Spleen (tissue), 11 donors: Measurements from ENCODE around the gene TNFSF12. TPM values are rescaled to one million over a fixed set of nuclear protein-coding genes. Genes with fewer than 3 reads are reported as not detected.

Experiments
- DNase-seq: peaks from one replicate; pipeline ENCODE4 v3.0.0-alpha.2; 2020
- H3K27ac ChIP-seq, 8 donors: fragments of 200-600 bp; sonication (generic) in 7 of 8; 1 replicate in 4 of 8; 2 replicates in 4 of 8; pipeline versions ENCODE4 v1.5.0 to v1.8.0; 2016 to 2021; ENCODE audit warnings: inconsistent platforms in 4 of 8, mild to moderate bottlenecking in 4 of 8, moderate library complexity in 1 of 8
- H3K27me3 ChIP-seq, 7 donors: fragments of 200-600 bp; sonication (generic) in 6 of 7; replicated peaks in 1 of 7; 1 replicate in 4 of 7; 2 replicates in 3 of 7; pipeline versions ENCODE4 v1.5.0 to v1.8.0; 2016 to 2021; ENCODE audit warnings: inconsistent platforms in 3 of 7, mild to moderate bottlenecking in 1 of 7
- H3K36me3 ChIP-seq, 6 donors: fragments of 200-600 bp; sonication (generic) in 5 of 6; 1 replicate in 4 of 6; 2 replicates in 2 of 6; pipeline versions ENCODE4 v1.5.0 to v1.8.0; 2016 to 2021; ENCODE audit warnings: inconsistent platforms in 2 of 6
- H3K4me1 ChIP-seq, 6 donors: fragments of 200-600 bp; sonication (generic) in 5 of 6; 1 replicate in 3 of 6; 2 replicates in 3 of 6; pipeline versions ENCODE4 v1.5.0 to v1.8.0; 2016 to 2021; ENCODE audit warnings: inconsistent platforms in 3 of 6
- H3K4me3 ChIP-seq, 8 donors: fragments of 200-600 bp; sonication (generic) in 7 of 8; 1 replicate in 4 of 8; 2 replicates in 4 of 8; pipeline versions ENCODE4 v1.5.0 to v1.8.0; 2016 to 2021; ENCODE audit warnings: inconsistent platforms in 4 of 8, mild to moderate bottlenecking in 4 of 8, moderate library complexity in 2 of 8
- H3K9me3 ChIP-seq, 8 donors: fragments of 200-600 bp; sonication (generic) in 7 of 8; 1 replicate in 4 of 8; 2 replicates in 4 of 8; pipeline versions ENCODE4 v1.5.0 to v1.8.0; 2016 to 2021; ENCODE audit warnings: inconsistent platforms in 4 of 8
- CTCF ChIP-seq, 11 experiments: fragments of 200-600 bp in 7 of 11; fragments of 450-650 bp in 4 of 11; sonication (generic) in 4 of 11; IDR thresholded peaks in 8 of 11; conservative IDR thresholded peaks in 3 of 11; 1 replicate in 7 of 11; 2 replicates in 4 of 11; pipeline versions ENCODE4 v1.4.0 to v1.8.0; 2016 to 2021; ENCODE audit warnings: antibody characterized with exemption in 11 of 11, inconsistent platforms in 4 of 11, mild to moderate bottlenecking in 1 of 11
- POLR2A ChIP-seq, 3 donors: fragments of 450-650 bp; IDR thresholded peaks; one replicate each; pipeline ENCODE4 v1.5.1; 2017; ENCODE audit warnings: antibody characterized with exemption in 3 of 3, mild to moderate bottlenecking in 1 of 3
- POLR2AphosphoS5 ChIP-seq, 3 donors: sonication (generic); formaldehyde crosslinking; IDR thresholded peaks; one replicate each; pipeline ENCODE4 v1.5.1; 2017; ENCODE audit warnings: antibody characterized with exemption in 3 of 3
- whole genome bisulfite sequencing, 5 donors: extraction: QIAGEN DNeasy Blood & Tissue Kit in 3 of 5; methylation state at CpG; one replicate each; pipeline versions ENCODE4 v1.1.5 to v1.1.7; 2013 to 2018; 5-methylcytosine and 5-hydroxymethylcytosine counted together
- intact Hi-C: fragments of 100-400 bp; cut with DNase I; formaldehyde crosslinking; loops from one replicate; pipeline ENCODE4 v1.15.0; 2023; ENCODE audit warnings: low total_unique reads
- polyA plus RNA-seq, 3 donors: library from polyadenylated mRNA; stranded (reverse); fragments of 200-250 nt; gene quantifications; one replicate each; pipeline ENCODE4 v1.2.1, GENCODE V29; 2013
- total RNA-seq, 7 donors: library from RNA; depleted of rRNA in 3 of 7; stranded (reverse); fragments of >200 nt in 3 of 7; fragmentation: NEBNext Ultra II Directional in 4 of 7; extraction: Animal tissue kit (Norgen Biotek cat#: 25700) in 4 of 7; gene quantifications; one replicate each; pipeline versions ENCODE4 v1.1.0 to v1.2.1, GENCODE V29; 2016 to 2021
- donor health status: healthy with polysubstance abuse.
- donor health status: DM: no; HTN: no; CAD: no; lungs with moderate emphysema.
- donor health status: DM: no; HTN: no; CAD: no.
- donor health status: Bipolar disorder and iron deficiency.
- donor health status: healthy.
- donor health status: DM: no; HTN: no; CAD: no.
- donor health status: DM: yes; HTN: yes; CAD: no.

Gene TNFSF12
- total and polyA plus RNA-seq, 10 donors, result 37.4 to 65.0 (median 55.3) TPM

DNA sequence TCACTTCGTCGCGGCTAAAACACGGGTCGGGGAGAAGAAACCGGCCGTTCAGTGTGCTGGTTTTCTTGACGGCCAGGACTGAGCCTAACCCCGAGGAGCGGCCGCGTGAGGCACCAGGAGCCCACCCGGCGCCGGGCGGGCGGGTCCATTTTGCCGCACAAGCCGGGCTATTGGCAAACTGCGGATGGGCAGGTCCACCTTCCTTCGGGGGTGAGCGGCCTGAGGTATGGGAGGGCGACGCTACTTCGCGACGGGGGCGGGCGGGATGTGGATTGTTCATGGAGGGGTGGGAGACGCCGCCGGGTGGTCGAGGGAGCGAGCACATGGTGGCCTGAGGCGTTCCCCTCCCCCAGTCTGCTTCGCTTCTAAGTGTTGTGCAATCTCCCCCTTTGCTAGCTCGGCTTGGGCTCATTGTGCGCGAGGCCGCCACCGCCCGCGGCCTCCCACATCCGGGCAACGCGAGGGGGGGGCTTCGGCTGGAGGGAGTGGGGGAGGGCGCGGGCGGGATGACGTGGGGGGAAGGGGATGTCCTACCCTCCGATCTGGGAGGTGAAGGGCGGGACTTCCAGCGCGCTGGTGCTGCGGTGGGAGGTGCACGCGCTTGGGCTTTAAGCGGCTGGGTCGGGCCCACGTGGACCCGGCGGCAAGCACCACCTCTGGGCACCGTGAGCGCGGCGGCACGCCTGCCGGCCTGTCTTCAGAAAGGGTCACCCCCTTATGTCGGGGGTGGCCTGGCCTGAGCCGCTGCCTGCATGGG lies 24.6 kb downstream of the TNFSF12 start:
- DNase-seq, result peak; percentile 97
- Histone ChIP-seq H3K4me1 (peaks cover 22 to 65% (median 60%) of the 10 kb centered on the region in 6 donors), H3K36me3 (peaks cover 15 to 78% (median 64%) of the 10 kb centered on the region in 6 donors), H3K27ac (peak overlapping the region; percentile 98 to 100 (median 99)), H3K27me3 (no peaks in the 10 kb centered on the region), H3K4me3 (peak overlapping the region; percentile 91 to 100 (median 98)), H3K9me3 (no peaks in the 10 kb centered on the region)
- intact Hi-C loops, result loop anchor here (10.0 kb wide), 1 partner anchor 229 kb away; no protein-coding TSS in a partner anchor
- TF ChIP-seq CTCF (IDR thresholded peaks at IDR 0.05 in 8 of 11, conservative IDR thresholded peaks at IDR 0.05 in 3 of 11), result peak in 1 of 11 experiments; percentile 27
- TF ChIP-seq POLR2AphosphoS5 (IDR thresholded peaks at IDR 0.05), result peak; percentile 91 to 95 (median 93)
- peak in 1 of 3 donors; percentile 49 for TF ChIP-seq POLR2A (IDR thresholded peaks at IDR 0.05)
- WGBS, 5 donors, result 0 to 1% (median 1%) methylated on average over 45 to 71 of the region's 71 CpGs

DNA sequence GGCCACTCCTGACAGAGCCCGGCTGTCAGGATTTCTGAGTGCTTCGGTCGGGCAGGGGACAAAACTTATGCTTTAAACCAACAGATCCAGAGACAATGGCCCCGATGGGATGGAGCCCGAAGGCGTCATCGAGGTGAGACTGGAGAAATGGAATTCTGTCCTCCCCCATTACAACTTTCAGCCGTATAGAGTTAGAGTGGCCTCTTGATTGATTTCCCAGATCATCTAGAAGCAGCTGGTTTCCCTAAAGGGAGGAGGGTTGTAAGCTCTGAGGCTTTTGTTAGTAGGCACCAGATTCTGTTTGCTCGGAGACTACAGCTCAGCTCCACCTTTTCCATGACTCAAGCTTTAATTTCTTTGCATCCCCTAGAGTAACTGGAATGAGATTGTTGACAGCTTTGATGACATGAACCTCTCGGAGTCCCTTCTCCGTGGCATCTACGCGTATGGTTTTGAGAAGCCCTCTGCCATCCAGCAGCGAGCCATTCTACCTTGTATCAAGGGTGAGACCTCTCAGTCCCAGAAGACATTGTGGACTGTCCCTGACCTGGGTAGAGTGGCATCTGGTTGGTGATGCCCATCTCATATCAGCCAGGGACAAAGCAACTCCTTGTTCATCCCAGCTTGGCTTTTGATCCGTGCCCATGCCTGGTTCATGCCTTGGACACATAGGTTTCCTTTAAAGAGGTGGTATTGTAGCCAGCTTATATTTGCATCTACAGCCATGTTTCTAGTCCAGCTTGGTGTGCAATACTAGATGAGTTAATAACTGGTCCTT lies 25.5 kb downstream of the TNFSF12 start:
- Histone ChIP-seq H3K27me3 (no peaks in the 10 kb centered on the region), H3K9me3 (no peaks in the 10 kb centered on the region), H3K36me3 (peaks cover 15 to 78% (median 68%) of the 10 kb centered on the region in 6 donors), H3K27ac (peak overlapping the region; percentile 98 to 100 (median 99)), H3K4me3 (peak overlapping the region; percentile 91 to 100 (median 98)), H3K4me1 (peaks cover 29 to 74% (median 69%) of the 10 kb centered on the region in 6 donors)
- no peak for DNase-seq
- intact Hi-C loops, result loop anchor here (10.0 kb wide), 1 partner anchor 230 kb away; no protein-coding TSS in a partner anchor
- 20 to 38% (median 27%) methylated on average over 12 to 15 of the region's 15 CpGs for WGBS, 5 donors
- TF ChIP-seq CTCF (IDR thresholded peaks at IDR 0.05 in 8 of 11, conservative IDR thresholded peaks at IDR 0.05 in 3 of 11) (no peak), POLR2AphosphoS5 (IDR thresholded peaks at IDR 0.05) (no peak), POLR2A (IDR thresholded peaks at IDR 0.05) (no peak)

- no peaks in the 10 kb centered on the region for H3K27me3 ChIP-seq
- peak overlapping the region in 4 of 8 donors; percentile 91 to 98 (median 94) for H3K4me3 ChIP-seq
- TF ChIP-seq CTCF (IDR thresholded peaks at IDR 0.05 in 8 of 11, conservative IDR thresholded peaks at IDR 0.05 in 3 of 11) (no peak), POLR2A (IDR thresholded peaks at IDR 0.05) (no peak), POLR2AphosphoS5 (IDR thresholded peaks at IDR 0.05) (no peak)
- WGBS, 5 donors, result 53 to 94% (median 64%) methylated on average over 1 of the region's 1 CpG
- H3K27ac ChIP-seq, result peak overlapping the region in 5 of 8 donors; percentile 13 to 100 (median 98)
- peaks cover 15 to 69% (median 62%) of the 10 kb centered on the region in 6 donors for H3K36me3 ChIP-seq
- H3K4me1 ChIP-seq, result peaks cover 40 to 85% (median 80%) of the 10 kb centered on the region in 6 donors
- no peak for DNase-seq
- intact Hi-C loops, result loop anchor here (10.0 kb wide), 1 partner anchor 231 kb away; no protein-coding TSS in a partner anchor
- H3K9me3 ChIP-seq, result no peaks in the 10 kb centered on the region
These were observed 26.6 kb downstream of the TNFSF12 start for GRCh38 chr17:7575481-7575883.
